Panc1 (cell line): Measurements from ENCODE around the gene MYO6. TPM values are rescaled to one million over a fixed set of nuclear protein-coding genes. Genes with fewer than 3 reads are reported as not detected.
A peak's percentile ranks its signal among the peaks of the same experiment; 100 is the strongest.

ENCODE experiments used
- ATAC-seq: fragments of 200-7000 bp; cut with Tn5 transposase; 2 replicates; pipeline ENCODE4 v1.9.1; 2020; ENCODE audit warnings: mild to moderate bottlenecking, moderate library complexity
- BruUV-seq: library from RNA; stranded (reverse); fragments of 400-500 nt; replicated peaks from 2 replicates; lab custom pipeline; 2021; lab: Mats Ljungman, UMichigan
- CTCF ChIA-PET: fragments of 300-600 bp; sonication (Branson Sonifier 250); formaldehyde crosslinking; loops from one replicate; lab custom pipeline; 2022; ENCODE audit warnings: antibody characterized with exemption; lab: Charles Lee
- POLR2A ChIA-PET: fragments of 300-600 bp; sonication (Branson Sonifier 250); formaldehyde crosslinking; loops from one replicate; lab custom pipeline; 2022; ENCODE audit warnings: antibody characterized with exemption; lab: Charles Lee
- DNase-seq: peaks from one replicate; pipeline ENCODE4 v3.0.0-alpha.2; 2010; ENCODE audit warnings: low read depth, low spot score
- H3K27ac ChIP-seq: 2 replicates; pipeline ENCODE4 v1.5.1; 2011; ENCODE audit warnings: mild to moderate bottlenecking, low read length, inconsistent platforms
- H3K27me3 ChIP-seq: fragments of 200-500 bp; sonication (Bioruptor generic); 2 replicates; pipeline ENCODE4 v1.6.0; 2014; ENCODE audit warnings: low read length, inconsistent platforms; ENCODE audit not compliant: control insufficient read depth, insufficient read depth
- H3K36me3 ChIP-seq: fragments of 200-500 bp; sonication (Bioruptor generic); 2 replicates; pipeline ENCODE4 v1.5.1; 2014; ENCODE audit warnings: inconsistent platforms, mild to moderate bottlenecking, low read length, moderate library complexity; ENCODE audit not compliant: control insufficient read depth, insufficient read depth
- H3K4me1 ChIP-seq: 2 replicates; pipeline ENCODE4 v1.5.1; 2011; ENCODE audit warnings: inconsistent platforms, mild to moderate bottlenecking, low read length, moderate library complexity; ENCODE audit not compliant: control insufficient read depth, insufficient read depth
- H3K4me3 ChIP-seq, 2 experiments: 2 replicates each; pipeline ENCODE4 v1.5.1; 2011 to 2012; ENCODE audit warnings: low read depth in 2 of 2, low read length in 2 of 2, mild to moderate bottlenecking in 2 of 2, inconsistent platforms in 1 of 2, moderate library complexity in 1 of 2
- H3K9me3 ChIP-seq: fragments of 200-500 bp; sonication (Bioruptor generic); 2 replicates; pipeline ENCODE4 v1.5.1; 2014; ENCODE audit warnings: low read depth, mild to moderate bottlenecking, inconsistent platforms, low read length, moderate library complexity; ENCODE audit not compliant: control insufficient read depth, insufficient read depth
- POLR2AphosphoS5 ChIP-seq: IDR thresholded peaks from 2 replicates; pipeline ENCODE4 v1.6.1; 2012; ENCODE audit warnings: mild to moderate bottlenecking, low read depth, low read length, moderate library complexity
- SIN3A ChIP-seq: IDR thresholded peaks from 2 replicates; pipeline ENCODE4 v1.6.1; 2012; ENCODE audit warnings: low read depth, mild to moderate bottlenecking, low read length, moderate library complexity, borderline replicate concordance; ENCODE audit not compliant: insufficient read depth
- TCF7L2 ChIP-seq: IDR thresholded peaks from 2 replicates; pipeline ENCODE4 v1.6.1; 2011; ENCODE audit warnings: mild to moderate bottlenecking, low read depth, low read length, inconsistent platforms
- in situ Hi-C: cut with HindIII; loops from 2 replicates; pipeline ENCODE4 v1.10.0; 2016; ENCODE audit warnings: low sequenced_read_pairs, low pct_unique_long_range_greater_than_20kb
- intact Hi-C: fragments of 100-400 bp; cut with micrococcal nuclease; formaldehyde crosslinking; loops from one replicate; pipeline ENCODE4 v1.10.0; 2022; ENCODE audit not compliant: unreplicated experiment
- total RNA-seq: library from RNA; stranded (reverse); gene quantifications from one replicate; pipeline ENCODE4 v1.2.1, GENCODE V29; 2021; ENCODE audit not compliant: unreplicated experiment
- TF ChIP-seq, protein P1 (sequence below): fragments of 450-650 bp; IDR thresholded peaks from 2 replicates; pipeline ENCODE4 v1.5.1; 2017; ENCODE audit warnings: mild to moderate bottlenecking
- TF ChIP-seq, protein P2 (sequence below), 2 experiments: IDR thresholded peaks; 2 replicates each; pipeline ENCODE4 v1.6.1; 2011 to 2012; ENCODE audit warnings: low read depth in 2 of 2, control low read depth in 1 of 2, low read length in 1 of 2, mild to moderate bottlenecking in 1 of 2, moderate library complexity in 1 of 2; ENCODE audit not compliant: insufficient read depth in 1 of 2

MYO6 gene
- total RNA-seq, 1 experiment from 2014 or later = 52.3 TPM

DNA sequence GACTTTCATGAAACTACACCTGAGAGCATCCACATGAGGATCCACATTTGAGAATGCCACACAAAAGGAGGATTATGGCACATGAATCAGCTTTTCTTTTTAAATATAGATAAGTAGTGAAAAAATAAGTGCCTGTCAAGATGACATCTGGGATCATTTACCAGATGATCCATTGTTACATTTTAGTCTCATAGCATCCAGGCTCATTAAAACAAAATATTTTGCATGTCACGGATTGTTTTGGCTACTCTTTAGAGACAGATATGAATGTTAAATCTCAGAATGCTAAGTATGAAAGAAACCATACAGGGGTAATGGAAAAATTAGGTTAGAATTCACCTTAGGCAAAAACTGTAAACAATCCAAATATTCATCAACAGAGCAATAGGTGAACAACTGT, 66.7 kb downstream of the MYO6 start:
- in situ Hi-C loops = no loop called here
- CTCF ChIA-PET = no interaction called here

DNA sequence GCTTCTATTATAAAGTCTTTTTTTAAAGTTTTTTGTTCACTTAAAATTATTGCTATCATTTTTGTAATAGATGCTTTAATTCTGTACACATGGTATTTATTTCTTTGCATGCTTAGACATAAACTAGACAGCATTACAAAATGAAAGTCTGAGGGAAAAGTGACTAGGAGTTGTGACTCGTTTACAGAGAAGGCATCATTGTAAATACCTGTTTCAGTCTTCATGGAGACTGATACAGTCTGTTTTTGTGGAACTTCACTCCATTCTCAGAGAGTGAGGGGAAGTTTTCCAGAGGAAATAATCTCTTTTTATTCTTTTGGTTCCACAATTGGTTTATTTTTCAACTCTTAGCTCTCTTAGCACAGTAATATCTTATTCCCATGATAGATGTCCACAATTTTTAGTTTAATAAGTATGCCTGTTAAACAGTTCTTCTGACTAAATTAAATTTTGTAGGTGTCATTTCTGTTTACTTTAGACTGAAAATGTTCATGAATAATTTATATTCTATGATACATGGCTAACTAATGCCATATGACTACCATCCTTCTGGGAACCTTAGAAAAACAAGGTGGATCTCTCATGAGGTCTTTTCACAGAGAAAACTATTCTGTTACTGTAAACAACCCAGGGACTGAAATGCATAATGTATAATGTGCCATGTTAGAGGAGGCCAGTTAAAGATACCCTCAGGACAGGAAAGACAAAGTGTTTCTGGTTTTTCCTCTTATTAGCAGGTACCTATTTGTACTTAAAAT, 69.2 kb downstream of the MYO6 start:
- Histone ChIP-seq H3K4me3 (no peak overlapping the region), H3K27ac (no peak overlapping the region), H3K9me3 (no peaks in the 10 kb centered on the region), H3K27me3 (no peaks in the 10 kb centered on the region), H3K36me3 (no peaks in the 10 kb centered on the region; the same call in 1 of the 2 replicates), H3K4me1 (no peaks in the 10 kb centered on the region)
- ChIA-PET POLR2A (interaction anchor here (0.6 kb wide), 1 partner anchor 62 kb away, joined by 5 read pairs; no protein-coding TSS in a partner anchor), CTCF (no interaction called here)
- intact Hi-C loops (no loop called here), in situ Hi-C loops (no loop called here)
- no peak for ATAC-seq
- TF ChIP-seq, protein P1, sequence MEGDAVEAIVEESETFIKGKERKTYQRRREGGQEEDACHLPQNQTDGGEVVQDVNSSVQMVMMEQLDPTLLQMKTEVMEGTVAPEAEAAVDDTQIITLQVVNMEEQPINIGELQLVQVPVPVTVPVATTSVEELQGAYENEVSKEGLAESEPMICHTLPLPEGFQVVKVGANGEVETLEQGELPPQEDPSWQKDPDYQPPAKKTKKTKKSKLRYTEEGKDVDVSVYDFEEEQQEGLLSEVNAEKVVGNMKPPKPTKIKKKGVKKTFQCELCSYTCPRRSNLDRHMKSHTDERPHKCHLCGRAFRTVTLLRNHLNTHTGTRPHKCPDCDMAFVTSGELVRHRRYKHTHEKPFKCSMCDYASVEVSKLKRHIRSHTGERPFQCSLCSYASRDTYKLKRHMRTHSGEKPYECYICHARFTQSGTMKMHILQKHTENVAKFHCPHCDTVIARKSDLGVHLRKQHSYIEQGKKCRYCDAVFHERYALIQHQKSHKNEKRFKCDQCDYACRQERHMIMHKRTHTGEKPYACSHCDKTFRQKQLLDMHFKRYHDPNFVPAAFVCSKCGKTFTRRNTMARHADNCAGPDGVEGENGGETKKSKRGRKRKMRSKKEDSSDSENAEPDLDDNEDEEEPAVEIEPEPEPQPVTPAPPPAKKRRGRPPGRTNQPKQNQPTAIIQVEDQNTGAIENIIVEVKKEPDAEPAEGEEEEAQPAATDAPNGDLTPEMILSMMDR = no peak
- TF ChIP-seq, protein P2, sequence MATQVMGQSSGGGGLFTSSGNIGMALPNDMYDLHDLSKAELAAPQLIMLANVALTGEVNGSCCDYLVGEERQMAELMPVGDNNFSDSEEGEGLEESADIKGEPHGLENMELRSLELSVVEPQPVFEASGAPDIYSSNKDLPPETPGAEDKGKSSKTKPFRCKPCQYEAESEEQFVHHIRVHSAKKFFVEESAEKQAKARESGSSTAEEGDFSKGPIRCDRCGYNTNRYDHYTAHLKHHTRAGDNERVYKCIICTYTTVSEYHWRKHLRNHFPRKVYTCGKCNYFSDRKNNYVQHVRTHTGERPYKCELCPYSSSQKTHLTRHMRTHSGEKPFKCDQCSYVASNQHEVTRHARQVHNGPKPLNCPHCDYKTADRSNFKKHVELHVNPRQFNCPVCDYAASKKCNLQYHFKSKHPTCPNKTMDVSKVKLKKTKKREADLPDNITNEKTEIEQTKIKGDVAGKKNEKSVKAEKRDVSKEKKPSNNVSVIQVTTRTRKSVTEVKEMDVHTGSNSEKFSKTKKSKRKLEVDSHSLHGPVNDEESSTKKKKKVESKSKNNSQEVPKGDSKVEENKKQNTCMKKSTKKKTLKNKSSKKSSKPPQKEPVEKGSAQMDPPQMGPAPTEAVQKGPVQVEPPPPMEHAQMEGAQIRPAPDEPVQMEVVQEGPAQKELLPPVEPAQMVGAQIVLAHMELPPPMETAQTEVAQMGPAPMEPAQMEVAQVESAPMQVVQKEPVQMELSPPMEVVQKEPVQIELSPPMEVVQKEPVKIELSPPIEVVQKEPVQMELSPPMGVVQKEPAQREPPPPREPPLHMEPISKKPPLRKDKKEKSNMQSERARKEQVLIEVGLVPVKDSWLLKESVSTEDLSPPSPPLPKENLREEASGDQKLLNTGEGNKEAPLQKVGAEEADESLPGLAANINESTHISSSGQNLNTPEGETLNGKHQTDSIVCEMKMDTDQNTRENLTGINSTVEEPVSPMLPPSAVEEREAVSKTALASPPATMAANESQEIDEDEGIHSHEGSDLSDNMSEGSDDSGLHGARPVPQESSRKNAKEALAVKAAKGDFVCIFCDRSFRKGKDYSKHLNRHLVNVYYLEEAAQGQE (IDR thresholded peaks at IDR 0.05; ENCODE audit: insufficient read depth in 1 of 2, low read depth in 2 of 2, low read length in 1 of 2) = no peak
- TF ChIP-seq TCF7L2 (no peak), SIN3A (no peak), POLR2AphosphoS5 (no peak)
- no peak for DNase-seq
- BruUV-seq = TSS peak; percentile 19

More for the DNA sequence above, 66.7 kb downstream of the MYO6 start:
- Histone ChIP-seq H3K4me3 (no peak overlapping the region), H3K27me3 (no peaks in the 10 kb centered on the region), H3K27ac (no peak overlapping the region), H3K36me3 (no peaks in the 10 kb centered on the region; the same call in 1 of the 2 replicates), H3K4me1 (no peaks in the 10 kb centered on the region), H3K9me3 (no peaks in the 10 kb centered on the region)
- POLR2A ChIA-PET = no interaction called here
- no peak for ATAC-seq
- intact Hi-C loops = no loop called here
- no peak for DNase-seq
- TF ChIP-seq, protein P2 (IDR thresholded peaks at IDR 0.05; ENCODE audit: insufficient read depth in 1 of 2, low read depth in 2 of 2, low read length in 1 of 2) = no peak
- TF ChIP-seq POLR2AphosphoS5 (no peak), TCF7L2 (no peak)
- no TSS peak for BruUV-seq
